CD14-positive monocyte (primary cell): Measurements from ENCODE around the gene BCL2. TPM values are rescaled to one million over a fixed set of nuclear protein-coding genes. Genes with fewer than 3 reads are reported as not detected.

Experiments
- DNase-seq, 3 donors: peaks; one replicate each; pipeline ENCODE4 v3.0.0-alpha.2; 2011 to 2022
- H2AFZ ChIP-seq: 2 replicates; pipeline ENCODE4 v1.6.0; 2012; ENCODE audit warnings: mild to moderate bottlenecking, low read depth, low read length, inconsistent platforms; ENCODE audit not compliant: insufficient read depth, poor library complexity, severe bottlenecking
- H3K27ac ChIP-seq, 2 donors: 1 replicate in 1 of 2; 2 replicates in 1 of 2; pipeline ENCODE4 v1.5.1; 2012 to 2013; ENCODE audit warnings: low read length in 2 of 2, control low read depth in 1 of 2, inconsistent platforms in 1 of 2, low read depth in 1 of 2, mild to moderate bottlenecking in 1 of 2
- H3K27me3 ChIP-seq, 2 donors: one replicate each; pipeline versions ENCODE4 v1.6.0 to v1.6.1; 2011 to 2013; ENCODE audit warnings: low read length in 2 of 2; ENCODE audit not compliant: control insufficient read depth in 2 of 2, insufficient read depth in 2 of 2
- H3K36me3 ChIP-seq, 2 donors: replicated peaks in 1 of 2; 1 replicate in 1 of 2; 2 replicates in 1 of 2; pipeline versions ENCODE4 v1.5.1 to v1.6.1; 2012 to 2013; ENCODE audit warnings: low read length in 2 of 2, control low read depth in 1 of 2, inconsistent platforms in 1 of 2, mild to moderate bottlenecking in 1 of 2; ENCODE audit not compliant: insufficient read depth in 2 of 2, control insufficient read depth in 1 of 2
- H3K4me1 ChIP-seq, 2 donors: 1 replicate in 1 of 2; 2 replicates in 1 of 2; pipeline versions ENCODE4 v1.5.1 to v1.6.1; 2012 to 2013; ENCODE audit warnings: low read length in 2 of 2, control low read depth in 1 of 2, inconsistent platforms in 1 of 2, mild to moderate bottlenecking in 1 of 2, moderate library complexity in 1 of 2; ENCODE audit not compliant: insufficient read depth in 2 of 2, control insufficient read depth in 1 of 2
- H3K4me2 ChIP-seq: replicated peaks from 2 replicates; pipeline ENCODE3; 2012; ENCODE audit warnings: low read length, moderate library complexity, mild to moderate bottlenecking; ENCODE audit not compliant: poor library complexity, severe bottlenecking; ENCODE audit errors: extremely low read depth
- H3K4me3 ChIP-seq, 3 experiments: fragments of 200-600 bp in 1 of 3; sonication (generic) in 1 of 3; replicated peaks in 1 of 3; 1 replicate in 2 of 3; 2 replicates in 1 of 3; pipeline ENCODE4 v1.5.1; 2011 to 2013; ENCODE audit warnings: low read length in 3 of 3, mild to moderate bottlenecking in 3 of 3, control low read depth in 2 of 3, low read depth in 2 of 3, inconsistent platforms in 1 of 3, moderate library complexity in 1 of 3
- H3K79me2 ChIP-seq: 2 replicates; pipeline ENCODE4 v1.6.0; 2012; ENCODE audit warnings: mild to moderate bottlenecking, control low read depth, inconsistent platforms, low read length, moderate library complexity; ENCODE audit not compliant: insufficient read depth
- H3K9ac ChIP-seq: 2 replicates; pipeline ENCODE4 v1.6.0; 2017; ENCODE audit warnings: low read length, mild to moderate bottlenecking; ENCODE audit not compliant: insufficient read depth, poor library complexity, severe bottlenecking
- H3K9me3 ChIP-seq, 2 donors: replicated peaks in 1 of 2; 1 replicate in 1 of 2; 2 replicates in 1 of 2; pipeline versions ENCODE4 v1.5.1 to v1.6.1; 2012 to 2013; ENCODE audit warnings: low read length in 2 of 2, control low read depth in 1 of 2; ENCODE audit not compliant: control insufficient read depth in 1 of 2, insufficient read depth in 1 of 2
- H4K20me1 ChIP-seq: 2 replicates; pipeline ENCODE4 v1.6.0; 2012; ENCODE audit warnings: mild to moderate bottlenecking, low read length, control low read depth, moderate library complexity; ENCODE audit not compliant: insufficient read depth
- H3K27ac Mint-ChIP-seq, 7 donors: one replicate each; pipeline ENCODE4 v1.8.0; 2020; ENCODE audit warnings: mild to moderate bottlenecking in 7 of 7, mixed read lengths in 7 of 7, moderate library complexity in 6 of 7, inconsistent platforms in 2 of 7
- H3K27me3 Mint-ChIP-seq, 3 donors: one replicate each; pipeline ENCODE4 v1.8.0; 2021 to 2022; ENCODE audit warnings: low read depth in 3 of 3, mild to moderate bottlenecking in 3 of 3, mixed read lengths in 3 of 3, moderate library complexity in 3 of 3, inconsistent platforms in 1 of 3
- H3K36me3 Mint-ChIP-seq, 2 donors: one replicate each; pipeline ENCODE4 v1.8.0; 2020; ENCODE audit warnings: mixed read lengths in 2 of 2, inconsistent platforms in 1 of 2, mild to moderate bottlenecking in 1 of 2
- H3K4me1 Mint-ChIP-seq: one replicate; pipeline ENCODE4 v1.8.0; 2020; ENCODE audit warnings: mild to moderate bottlenecking, mixed read lengths
- H3K4me3 Mint-ChIP-seq, 2 donors: one replicate each; pipeline ENCODE4 v1.8.0; 2020; ENCODE audit warnings: mild to moderate bottlenecking in 2 of 2, mixed read lengths in 2 of 2, moderate library complexity in 1 of 2
- H3K9me3 Mint-ChIP-seq, 7 donors: one replicate each; pipeline ENCODE4 v1.8.0; 2020 to 2022; ENCODE audit warnings: mixed read lengths in 7 of 7, mild to moderate bottlenecking in 6 of 7, moderate library complexity in 6 of 7, inconsistent platforms in 2 of 7
- WGBS: methylation state at CpG from one replicate; pipeline ENCODE4 v1.1.5; 2013; ENCODE audit warnings: missing lambda C conversion rate; ENCODE audit not compliant: insufficient coverage; 5-methylcytosine and 5-hydroxymethylcytosine counted together
- intact Hi-C, 2 donors: fragments of 100-400 bp; cut with micrococcal nuclease; formaldehyde crosslinking; loops; one replicate each; pipeline versions ENCODE4 v1.15.0 to v1.15.1; 2023
- polyA plus RNA-seq, 3 donors: library from polyadenylated mRNA; depleted of rRNA in 1 of 3; unstranded in 2 of 3; stranded (reverse) in 1 of 3; fragments of 300-500 nt in 2 of 3; fragments of >200 nt in 1 of 3; fragmentation: Illumina TruSeq in 2 of 3; gene quantifications; 1 replicate in 2 of 3; 2 replicates in 1 of 3; pipeline ENCODE4 v1.2.3, GENCODE V29; 2012 to 2021
- TF ChIP-seq, protein P1 (sequence below): fragments of 200-600 bp; IDR thresholded peaks from one replicate; pipeline ENCODE4 v1.8.0; 2022; ENCODE audit warnings: antibody characterized with exemption, mild to moderate bottlenecking

Gene BCL2
- polyA plus RNA-seq, 3 donors, result 0.58 to 2.5 (median 1.1) TPM

DNA sequence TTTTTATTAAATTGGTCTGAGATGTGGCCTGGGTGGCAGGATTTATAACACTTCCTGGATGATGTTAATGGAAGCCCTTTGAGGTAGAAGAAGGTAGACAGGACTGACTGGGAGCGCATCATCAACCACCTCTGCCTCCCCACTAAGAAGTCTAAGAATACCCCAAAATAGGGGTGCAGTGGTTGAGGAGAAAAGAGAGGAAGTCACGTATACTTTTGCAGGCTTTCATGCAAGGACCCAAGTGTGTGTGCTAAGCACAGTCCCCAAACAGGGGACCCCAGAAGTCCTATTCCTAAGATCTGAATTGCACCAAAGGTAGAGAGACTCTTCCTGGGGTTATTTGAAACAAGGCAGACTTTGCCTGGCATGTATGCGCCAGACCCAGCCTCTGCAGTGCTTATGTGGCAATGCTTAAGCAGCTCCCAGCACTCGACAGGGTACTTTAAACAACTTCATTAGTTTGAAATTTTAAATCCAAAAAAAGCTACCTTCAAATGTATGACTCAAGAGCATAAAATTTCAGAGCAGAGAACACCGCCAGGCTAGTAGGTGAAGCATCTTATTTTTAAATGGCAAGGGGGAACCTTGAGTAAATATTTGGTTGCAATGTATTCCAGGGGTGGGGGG lies 35.3 kb downstream of the BCL2 start:
- Histone ChIP-seq H2AFZ (no peak overlapping the region), H3K79me2 (peaks cover 27% of the 10 kb centered on the region), H3K27me3 (no peaks in the 10 kb centered on the region), H3K4me2 (no peak overlapping the region), H3K4me1 (peaks cover 11 to 15% of the 10 kb centered on the region in 2 donors), H4K20me1 (no peaks in the 10 kb centered on the region), H3K27ac (no peak overlapping the region), H3K36me3 (no peaks in the 10 kb centered on the region), H3K9ac (no peak overlapping the region), H3K9me3 (no peaks in the 10 kb centered on the region), H3K4me3 (no peak overlapping the region)
- intact Hi-C loops, result no loop called here
- Mint-ChIP-seq H3K9me3 (no peaks in the 10 kb centered on the region), H3K27ac (no peak overlapping the region), H3K36me3 (peaks cover 2 to 7% of the 10 kb centered on the region in 2 donors), H3K27me3 (no peaks in the 10 kb centered on the region), H3K4me3 (no peak overlapping the region), H3K4me1 (no peaks in the 10 kb centered on the region)
- 60% methylated on average over 1 of the region's 5 CpGs for WGBS
- no peak for DNase-seq
- TF ChIP-seq, protein P1, sequence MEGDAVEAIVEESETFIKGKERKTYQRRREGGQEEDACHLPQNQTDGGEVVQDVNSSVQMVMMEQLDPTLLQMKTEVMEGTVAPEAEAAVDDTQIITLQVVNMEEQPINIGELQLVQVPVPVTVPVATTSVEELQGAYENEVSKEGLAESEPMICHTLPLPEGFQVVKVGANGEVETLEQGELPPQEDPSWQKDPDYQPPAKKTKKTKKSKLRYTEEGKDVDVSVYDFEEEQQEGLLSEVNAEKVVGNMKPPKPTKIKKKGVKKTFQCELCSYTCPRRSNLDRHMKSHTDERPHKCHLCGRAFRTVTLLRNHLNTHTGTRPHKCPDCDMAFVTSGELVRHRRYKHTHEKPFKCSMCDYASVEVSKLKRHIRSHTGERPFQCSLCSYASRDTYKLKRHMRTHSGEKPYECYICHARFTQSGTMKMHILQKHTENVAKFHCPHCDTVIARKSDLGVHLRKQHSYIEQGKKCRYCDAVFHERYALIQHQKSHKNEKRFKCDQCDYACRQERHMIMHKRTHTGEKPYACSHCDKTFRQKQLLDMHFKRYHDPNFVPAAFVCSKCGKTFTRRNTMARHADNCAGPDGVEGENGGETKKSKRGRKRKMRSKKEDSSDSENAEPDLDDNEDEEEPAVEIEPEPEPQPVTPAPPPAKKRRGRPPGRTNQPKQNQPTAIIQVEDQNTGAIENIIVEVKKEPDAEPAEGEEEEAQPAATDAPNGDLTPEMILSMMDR, result no peak

DNA sequence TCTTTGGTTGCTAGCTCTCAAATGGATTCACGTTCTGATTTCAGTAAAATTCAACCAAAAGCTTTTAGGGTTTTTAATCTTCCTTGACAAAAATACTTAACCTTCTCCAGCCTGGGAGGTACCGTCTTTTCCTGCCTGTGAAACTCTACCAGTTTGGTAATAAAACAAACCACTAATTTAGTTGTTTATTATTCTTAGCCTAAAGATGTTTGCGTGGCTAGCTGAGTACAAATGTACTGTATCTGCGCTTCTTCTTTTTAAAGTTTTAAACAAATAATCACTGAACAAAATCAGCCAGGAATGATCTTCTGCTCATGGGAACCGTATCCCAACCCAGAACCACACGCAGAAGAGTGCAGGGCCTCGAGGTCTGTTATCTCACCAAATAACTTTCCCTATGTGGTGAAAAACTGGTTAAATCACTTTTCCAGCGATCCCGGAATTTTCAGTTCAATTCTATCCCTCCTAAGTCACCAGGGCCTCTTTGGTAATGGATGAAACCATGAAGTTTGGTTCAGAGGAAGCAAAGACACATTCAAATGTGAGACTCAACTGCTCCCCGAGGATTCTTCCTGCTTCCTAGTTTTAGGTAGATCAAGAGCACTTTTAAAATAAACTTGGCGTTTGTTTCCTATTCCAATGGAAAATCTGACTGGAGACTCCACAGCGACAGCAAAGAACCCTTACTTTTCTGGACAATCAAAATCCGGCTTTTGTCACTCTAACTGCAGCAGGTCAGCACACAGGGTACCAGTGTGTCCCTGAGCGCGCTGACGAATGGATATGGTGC lies 36.1 kb downstream of the BCL2 start:
- peaks cover 11 to 15% of the 10 kb centered on the region in 2 donors for H3K4me1 ChIP-seq
- no peak overlapping the region for H3K4me3 Mint-ChIP-seq

More for the DNA sequence above, 36.1 kb downstream of the BCL2 start:
- H4K20me1 ChIP-seq, result no peaks in the 10 kb centered on the region
- H3K4me3 ChIP-seq, result no peak overlapping the region
- no peaks in the 10 kb centered on the region for H3K27me3 Mint-ChIP-seq
- H3K4me1 Mint-ChIP-seq, result peaks cover under 1% of the 10 kb centered on the region
- H2AFZ ChIP-seq, result no peak overlapping the region
- no peaks in the 10 kb centered on the region for H3K36me3 ChIP-seq
- TF ChIP-seq, protein P1, result no peak
- intact Hi-C loops, result no loop called here
- no peaks in the 10 kb centered on the region for H3K27me3 ChIP-seq
- peaks cover 2 to 7% of the 10 kb centered on the region in 2 donors for H3K36me3 Mint-ChIP-seq
- H3K4me2 ChIP-seq, result no peak overlapping the region
- H3K9me3 Mint-ChIP-seq, result no peaks in the 10 kb centered on the region
- peak overlapping the region in 1 of 7 donors; percentile 20 for H3K27ac Mint-ChIP-seq
- H3K9me3 ChIP-seq, result no peaks in the 10 kb centered on the region
- no peak overlapping the region for H3K9ac ChIP-seq
- no peak for DNase-seq
- 96% methylated on average over 7 of the region's 16 CpGs for WGBS
- H3K79me2 ChIP-seq, result peaks cover 27% of the 10 kb centered on the region
- H3K27ac ChIP-seq, result no peak overlapping the region
